ENCODE data around the gene RFX5. TPM values are rescaled to one million over a fixed set of nuclear protein-coding genes. Genes with fewer than 3 reads are reported as not detected.
"Not testable (repeated sequence)": the region's sequence is repeated elsewhere in the genome, so short reads cannot be mapped to it uniquely, and the experiment has no call there.

RFX5 gene
- 44.5 and 48.5 TPM in 2 replicates for total RNA-seq (2014; rRNA removed; shearing (Covaris generic))
- 13.0 and 13.3 TPM in 2 replicates for polyA plus RNA-seq (2016; fragmentation: Nextera tagmentation; extraction: Ambion mirVana)
- long read RNA-seq, partial matches to known transcripts = 0 of 10 reads
- long read RNA-seq, other reads (novel, unspliced or antisense) = 7 of 10 reads

- peak within 1 kb of the TSS; percentile 4; the same call in 1 of the 2 replicates for H2AFZ ChIP-seq
- ATAC-seq (peak; percentile 95), DNase-seq (ENCODE audit: low spot score) (peak; percentile 99)
- Mint-ChIP-seq H3K27me3 (ENCODE audit: insufficient read depth, low read depth, poor library complexity) (peaks cover 19% of the 10 kb centered on the region), H3K4me1 (peaks cover 20% of the 10 kb centered on the region), H3K36me3 (ENCODE audit: low read depth) (peaks cover 53% of the 10 kb centered on the region), H3K27ac (peak within 1 kb of the TSS; percentile 100), H3K9me3 (peaks cover 21% of the 10 kb centered on the region), H3K4me3 (peak within 1 kb of the TSS; percentile 87)
- H3K79me2 ChIP-seq (replicated peaks; ENCODE audit: insufficient read depth) = peaks cover 16% of the 10 kb centered on the region
- no peak for TF ChIP-seq STAT1 (IDR thresholded peaks at IDR 0.05; ENCODE audit: unreplicated experiment)
- TF ChIP-seq POLR2AphosphoS5 (IDR thresholded peaks at IDR 0.05; ENCODE audit: low read depth) = peak; percentile 59; the same call in 1 of the 2 replicates
- TF ChIP-seq ETS1 (IDR thresholded peaks at IDR 0.05) = 0 out of 2 replicates have a peak, but pooled peaks have one; percentile 38
- no peak for TF ChIP-seq EZH2 (IDR thresholded peaks at IDR 0.05; ENCODE audit: low read depth, unreplicated experiment)
- TF ChIP-seq CREB1 (CRISPR knock-in tag; IDR thresholded peaks at IDR 0.05; ENCODE audit: low read depth) = peak; percentile 93
- no peak for TF ChIP-seq REST (IDR thresholded peaks at IDR 0.05; ENCODE audit: unreplicated experiment)
- no peaks in the 10 kb centered on the region for H3K27me3 ChIP-seq (ENCODE audit: insufficient read depth)
- H3K4me1 ChIP-seq (ENCODE audit: insufficient read depth) = peaks cover 18% of the 10 kb centered on the region
- peak within 1 kb of the TSS; percentile 95 for H3K4me2 ChIP-seq
- peaks cover 14% of the 10 kb centered on the region; the same call in 1 of the 2 replicates for H3K36me3 ChIP-seq (ENCODE audit: insufficient read depth)
- H3K9me2 ChIP-seq (ENCODE audit: insufficient read depth) = no peaks in the 10 kb centered on the region
- H3F3A ChIP-seq (replicated peaks; ENCODE audit: low read depth) = peaks cover 10% of the 10 kb centered on the region; the same call in 1 of the 2 replicates
- peak within 1 kb of the TSS; percentile 99 for H3K27ac ChIP-seq (ENCODE audit: low read depth)
- no peaks in the 10 kb centered on the region; the same call in 1 of the 2 replicates for H4K20me1 ChIP-seq (replicated peaks; ENCODE audit: insufficient read depth)
- H3K4me3 ChIP-seq = peak within 1 kb of the TSS; percentile 83
Measured at GRCh38 chr1:151346769-151347522, at the start of gene RFX5. RFX5 (minus strand) TSS chr1:151347252; CDS start chr1:151346320, 932 bp downstream.

GRCh38 chr1:151396265-151396664 is 49.2 kb upstream of the RFX5 start:
- Histone ChIP-seq H3F3A (replicated peaks; ENCODE audit: low read depth) (peaks cover 14% of the 10 kb centered on the region), H4K20me1 (replicated peaks; ENCODE audit: insufficient read depth) (peaks cover 11% of the 10 kb centered on the region; the same call in 1 of the 2 replicates), H3K79me2 (replicated peaks; ENCODE audit: insufficient read depth) (peaks cover 17% of the 10 kb centered on the region)
- not testable (repeated sequence) for H3K36me3 ChIP-seq (ENCODE audit: insufficient read depth); H3K27ac Mint-ChIP-seq; H3K4me1 Mint-ChIP-seq; H3K4me2 ChIP-seq; DNase-seq (ENCODE audit: low spot score); H3K27me3 ChIP-seq (ENCODE audit: insufficient read depth); H3K4me3 ChIP-seq; H3K4me1 ChIP-seq (ENCODE audit: insufficient read depth); H3K4me3 Mint-ChIP-seq; ATAC-seq; H3K9me3 Mint-ChIP-seq; H2AFZ ChIP-seq; H3K27ac ChIP-seq (ENCODE audit: low read depth); H3K9me2 ChIP-seq (ENCODE audit: insufficient read depth)
- Mint-ChIP-seq H3K27me3 (ENCODE audit: insufficient read depth, low read depth, poor library complexity) (peaks cover 13% of the 10 kb centered on the region), H3K36me3 (ENCODE audit: low read depth) (peaks cover 15% of the 10 kb centered on the region)
